Left hindlimb (tissue), 1 donor: ENCODE results near the gene SCN1B.

ENCODE experiments used
- DNase-seq: peaks from one replicate; pipeline ENCODE4 v3.0.0-alpha.2; 2018

SCN1B gene

GRCh38 chr19:35059006-35059798 lies 28.9 kb downstream of the SCN1B start:
- DNase-seq: peak; percentile 13

- peak; percentile 12 for DNase-seq
These were observed 29.5 kb downstream of the SCN1B start for GRCh38 chr19:35059799-35060091.

- DNase-seq: peak; percentile 16
These were observed 30.0 kb downstream of the SCN1B start for GRCh38 chr19:35060160-35060855.

- DNase-seq: peak; percentile 1
These were observed 31.5 kb downstream of the SCN1B start for GRCh38 chr19:35061583-35062373.

- no peak for DNase-seq
These were observed 32.7 kb downstream of the SCN1B start for GRCh38 chr19:35062942-35063341.

- DNase-seq: no peak
These were observed 33.9 kb downstream of the SCN1B start for GRCh38 chr19:35063940-35064818.

- no peak for DNase-seq
These were observed 35.3 kb downstream of the SCN1B start for GRCh38 chr19:35065574-35065973.

GRCh38 chr19:35066121-35066520 lies 35.9 kb downstream of the SCN1B start:
- no peak for DNase-seq

- peak; percentile 85 for DNase-seq
These were observed 36.7 kb downstream of the SCN1B start for GRCh38 chr19:35066691-35067563.

- DNase-seq: no peak
These were observed 38.8 kb downstream of the SCN1B start for GRCh38 chr19:35068941-35069634.

- DNase-seq: no peak
These were observed 39.4 kb downstream of the SCN1B start for GRCh38 chr19:35069696-35070095.

- DNase-seq: no peak
These were observed 40.2 kb downstream of the SCN1B start for GRCh38 chr19:35070471-35070870.

- DNase-seq: no peak
These were observed 43.2 kb downstream of the SCN1B start for GRCh38 chr19:35073516-35073915.

GRCh38 chr19:35073941-35074340 lies 43.7 kb downstream of the SCN1B start:
- no peak for DNase-seq

GRCh38 chr19:35074426-35075201 lies 44.3 kb downstream of the SCN1B start:
- DNase-seq: no peak

- no peak for DNase-seq
These were observed 45.1 kb downstream of the SCN1B start for GRCh38 chr19:35075202-35076025.

GRCh38 chr19:35076026-35076370 lies 45.7 kb downstream of the SCN1B start:
- no peak for DNase-seq

GRCh38 chr19:35076657-35077056 lies 46.4 kb downstream of the SCN1B start:
- no peak for DNase-seq
